Bronchial epithelial cell (primary cell): Measurements from ENCODE around the gene PLGLB1. TPM values are rescaled to one million over a fixed set of nuclear protein-coding genes. Genes with fewer than 3 reads are reported as not detected.
"Not testable (repeated sequence)": the region's sequence is repeated elsewhere in the genome, so short reads cannot be mapped to it uniquely, and the experiment has no call there.

Source experiments
- DNase-seq: peaks from one replicate; pipeline ENCODE4 v3.0.0-alpha.2; 2010; ENCODE audit warnings: low read depth
- FAIRE-seq: peaks from 2 replicates; lab custom pipeline; 2011; peaks lifted over from hg19 to GRCh38; lab: Jason Lieb, UNC
- H3K27me3 ChIP-seq: 2 replicates; pipeline ENCODE4 v1.5.1; 2011; ENCODE audit warnings: low read length; ENCODE audit not compliant: control insufficient read depth, insufficient read depth
- H3K36me3 ChIP-seq: 2 replicates; pipeline ENCODE4 v1.5.1; 2011; ENCODE audit warnings: low read length; ENCODE audit not compliant: control insufficient read depth, insufficient read depth
- H3K4me3 ChIP-seq: 2 replicates; pipeline ENCODE4 v1.5.1; 2011; ENCODE audit warnings: mild to moderate bottlenecking, low read depth, low read length, control low read depth
- total RNA-seq: library from RNA; depleted of rRNA; stranded (reverse); fragments of >200 nt; gene quantifications from 2 replicates; pipeline ENCODE4 v1.2.1, GENCODE V29; 2014

PLGLB1 gene
- total RNA-seq, 1 donor from 2014 or later = 0.26 TPM

DNA sequence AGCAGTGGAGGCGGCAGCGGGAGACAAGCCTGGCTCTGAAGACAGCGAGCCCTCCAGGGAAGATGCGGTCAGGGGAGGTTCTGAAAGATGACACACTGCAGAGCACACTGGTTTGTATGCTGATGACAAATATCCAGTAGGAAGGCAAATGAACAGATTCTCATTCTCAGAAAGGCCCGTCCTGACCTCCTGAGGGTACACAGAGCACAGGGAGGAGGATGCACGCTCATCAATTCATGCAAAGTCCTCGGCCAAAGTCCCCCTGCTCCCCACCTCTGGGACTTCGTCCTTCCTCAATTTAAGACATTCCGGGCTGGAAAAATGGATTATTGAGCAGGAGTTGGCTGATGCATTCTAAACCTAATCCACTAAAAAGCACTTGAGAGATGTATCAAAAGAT is 2.6 kb downstream of the PLGLB1 start:
- H3K27me3 ChIP-seq, FAIRE-seq, H3K36me3 ChIP-seq, H3K4me3 ChIP-seq, DNase-seq: not testable (repeated sequence)

DNA sequence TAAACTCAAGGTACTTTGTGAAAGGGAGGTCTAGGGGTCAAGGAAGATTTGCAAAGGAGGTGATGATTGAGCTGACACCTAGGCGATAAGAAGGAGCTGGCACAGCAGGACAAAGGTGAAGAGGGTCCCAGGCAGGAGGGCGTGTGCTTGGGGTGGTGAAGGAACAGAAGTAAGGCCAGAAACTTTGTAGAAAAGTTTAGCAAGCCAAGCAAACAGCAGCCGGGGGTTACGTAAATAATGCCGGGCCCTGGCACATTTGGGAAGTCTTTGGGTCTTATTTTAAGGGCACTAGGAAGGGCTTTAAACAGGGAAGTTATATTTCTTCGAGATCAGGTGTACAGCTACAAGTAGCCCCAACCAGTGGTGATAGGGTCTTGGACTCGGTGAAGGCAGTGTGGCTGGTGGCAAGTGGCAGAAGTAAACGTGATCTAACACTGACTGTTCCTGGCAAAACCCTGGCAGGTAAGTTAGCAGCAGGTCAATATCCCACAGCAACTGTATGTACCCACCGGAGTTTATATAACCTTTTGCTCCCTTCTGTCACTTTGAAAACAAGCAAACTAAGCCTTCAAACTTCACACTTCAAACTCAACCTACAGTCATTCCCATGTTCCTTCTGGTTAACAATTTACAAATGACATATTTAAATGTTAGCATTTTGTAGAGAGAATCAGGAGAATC is 7.0 kb downstream of the PLGLB1 start:
- DNase-seq, FAIRE-seq: not testable (repeated sequence)

DNA sequence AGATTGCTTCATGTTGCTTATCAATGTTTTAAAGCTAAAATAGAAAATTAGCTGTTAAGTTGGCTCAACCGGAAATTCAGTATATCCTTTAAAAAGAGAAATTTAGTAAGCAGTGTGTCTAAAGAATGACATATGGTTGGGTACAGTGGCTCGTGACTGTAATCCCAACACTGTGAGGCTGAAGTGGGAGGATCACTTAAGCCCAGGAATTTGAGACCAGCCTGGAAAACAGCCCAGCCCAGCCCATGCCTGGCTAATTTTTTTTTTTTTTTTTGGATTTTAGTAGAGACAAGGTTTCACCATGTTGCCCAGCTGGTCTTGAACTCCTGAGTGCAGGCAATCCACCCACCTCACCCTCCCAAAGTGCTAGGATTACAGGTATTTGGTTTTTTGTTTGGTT is 17.2 kb downstream of the PLGLB1 start:
- H3K27me3 ChIP-seq, H3K36me3 ChIP-seq, FAIRE-seq, H3K4me3 ChIP-seq, DNase-seq: not testable (repeated sequence)

More for the DNA sequence above, 7.0 kb downstream of the PLGLB1 start:
- H3K4me3 ChIP-seq, H3K27me3 ChIP-seq, H3K36me3 ChIP-seq: not testable (repeated sequence)

Other genes with a start within 250 kb of the PLGLB1 start
- under 0.01 TPM in 2 replicates for gene CD8A, start 230.9 kb downstream of the PLGLB1 start, total RNA-seq
- not detected in 2 replicates for gene CD8B, start 160.0 kb downstream of the PLGLB1 start, total RNA-seq
- gene RGPD1, start 79.7 kb downstream of the PLGLB1 start, total RNA-seq = 0.79 and 2.9 TPM in 2 replicates